IMR-90 (cell line): ENCODE measurements around the gene AKT3. TPM values are rescaled to one million over a fixed set of nuclear protein-coding genes. Genes with fewer than 3 reads are reported as not detected.

ENCODE experiments used
- ATAC-seq: fragments of 200-7000 bp; cut with Tn5 transposase; 2 replicates; pipeline ENCODE4 v1.9.1; 2020; ENCODE audit warnings: low read depth, mild to moderate bottlenecking, moderate library complexity
- BruUV-seq: library from RNA; stranded (reverse); fragments of 400-500 nt; replicated peaks from 2 replicates; lab custom pipeline; 2021; lab: Mats Ljungman, UMichigan
- CTCF ChIA-PET: fragments of 300-600 bp; formaldehyde crosslinking; extraction: SDS; loops from one replicate; lab custom pipeline; 2021; ENCODE audit warnings: antibody characterized with exemption; lab: Yijun Ruan, JAX
- POLR2A ChIA-PET: fragments of 300-600 bp; sonication (Branson Sonifier 250); formaldehyde crosslinking; loops from one replicate; lab custom pipeline; 2022; ENCODE audit warnings: antibody characterized with exemption; ENCODE audit not compliant: unreplicated experiment; lab: Charles Lee
- DNase-seq: peaks from one replicate; pipeline ENCODE4 v3.0.0; 2013
- H2AFZ ChIP-seq: replicated peaks from 2 replicates; pipeline ENCODE3; 2013; ENCODE audit warnings: low read length, mild to moderate bottlenecking; ENCODE audit not compliant: poor library complexity
- H2AK5ac ChIP-seq: 2 replicates; pipeline ENCODE4 v1.6.1; 2013; ENCODE audit warnings: low read depth, low read length, inconsistent platforms
- H2AK9ac ChIP-seq: replicated peaks from 2 replicates; pipeline ENCODE3; 2013; ENCODE audit warnings: mild to moderate bottlenecking, low read depth, low read length, moderate library complexity; ENCODE audit not compliant: poor library complexity
- H2BK120ac ChIP-seq: 2 replicates; pipeline ENCODE4 v1.6.1; 2013; ENCODE audit warnings: low read depth, low read length, inconsistent platforms
- H2BK15ac ChIP-seq: 3 replicates; pipeline ENCODE4 v1.6.1; 2013; ENCODE audit warnings: low read depth, low read length, inconsistent platforms
- H2BK20ac ChIP-seq: 2 replicates; pipeline ENCODE4 v1.6.1; 2013; ENCODE audit warnings: low read depth, mild to moderate bottlenecking, inconsistent platforms, low read length, moderate library complexity
- H2BK5ac ChIP-seq: 2 replicates; pipeline ENCODE4 v1.6.1; 2013; ENCODE audit warnings: mild to moderate bottlenecking, low read depth, low read length, inconsistent platforms; ENCODE audit not compliant: poor library complexity, severe bottlenecking
- H3K14ac ChIP-seq: replicated peaks from 2 replicates; pipeline ENCODE4 v1.6.1; 2013; ENCODE audit warnings: low read depth, low read length, inconsistent platforms
- H3K18ac ChIP-seq: 2 replicates; pipeline ENCODE4 v1.6.1; 2013; ENCODE audit warnings: low read depth, low read length, control low read depth
- H3K23ac ChIP-seq: 2 replicates; pipeline ENCODE4 v1.6.1; 2013; ENCODE audit warnings: low read depth, low read length, inconsistent platforms
- H3K27ac ChIP-seq: 2 replicates; pipeline ENCODE4 v1.5.1; 2013; ENCODE audit warnings: mild to moderate bottlenecking, control low read depth, low read length; ENCODE audit not compliant: insufficient read depth
- H3K27me3 ChIP-seq: 2 replicates; pipeline ENCODE4 v1.6.1; 2013; ENCODE audit warnings: low read length; ENCODE audit not compliant: control insufficient read depth, insufficient read depth
- H3K36me3 ChIP-seq: 2 replicates; pipeline ENCODE4 v1.6.1; 2013; ENCODE audit warnings: low read length, mixed read lengths; ENCODE audit not compliant: control insufficient read depth, insufficient read depth
- H3K4ac ChIP-seq: 2 replicates; pipeline ENCODE4 v1.6.1; 2013; ENCODE audit warnings: low read depth, low read length, inconsistent platforms
- H3K4me1 ChIP-seq: 2 replicates; pipeline ENCODE4 v1.6.1; 2013; ENCODE audit warnings: low read length, mixed read lengths; ENCODE audit not compliant: control insufficient read depth, insufficient read depth
- H3K4me2 ChIP-seq: 2 replicates; pipeline ENCODE4 v1.6.1; 2013; ENCODE audit warnings: low read depth, mild to moderate bottlenecking, control low read depth, low read length, moderate library complexity
- H3K4me3 ChIP-seq: 2 replicates; pipeline ENCODE4 v1.5.1; 2013; ENCODE audit warnings: low read depth, mild to moderate bottlenecking, control low read depth, low read length, moderate library complexity; ENCODE audit not compliant: insufficient read depth
- H3K56ac ChIP-seq: 2 replicates; pipeline ENCODE4 v1.6.1; 2013; ENCODE audit warnings: low read length, inconsistent platforms; ENCODE audit not compliant: insufficient read depth; ENCODE audit errors: extremely low read depth
- H3K79me1 ChIP-seq, 2 experiments: 2 replicates each; pipeline ENCODE4 v1.6.1; 2013; ENCODE audit warnings: low read length in 2 of 2, inconsistent platforms in 1 of 2, low read depth in 1 of 2
- H3K9ac ChIP-seq: 2 replicates; pipeline ENCODE4 v1.6.1; 2013; ENCODE audit warnings: low read depth, low read length, control low read depth
- H3K9me1 ChIP-seq: 2 replicates; pipeline ENCODE4 v1.6.1; 2013; ENCODE audit warnings: low read length, inconsistent platforms; ENCODE audit not compliant: insufficient read depth
- H3K9me3 ChIP-seq: 2 replicates; pipeline ENCODE4 v1.6.1; 2013; ENCODE audit warnings: low read length; ENCODE audit not compliant: control insufficient read depth, insufficient read depth
- H4K20me1 ChIP-seq: 2 replicates; pipeline ENCODE4 v1.6.1; 2013; ENCODE audit warnings: low read length, inconsistent platforms; ENCODE audit not compliant: insufficient read depth
- H4K5ac ChIP-seq: 2 replicates; pipeline ENCODE4 v1.6.1; 2013; ENCODE audit warnings: mild to moderate bottlenecking, low read depth, low read length, control low read depth
- H4K8ac ChIP-seq, 2 experiments: 2 replicates each; pipeline ENCODE4 v1.6.1; 2013; ENCODE audit warnings: low read depth in 2 of 2, low read length in 2 of 2, control low read depth in 1 of 2, inconsistent platforms in 1 of 2
- H4K91ac ChIP-seq: 2 replicates; pipeline ENCODE4 v1.6.1; 2013; ENCODE audit warnings: low read depth, low read length, inconsistent platforms; ENCODE audit not compliant: insufficient read depth
- BHLHE40 ChIP-seq: fragments of 150-350 bp; IDR thresholded peaks from 2 replicates; pipeline ENCODE4 v1.6.1; 2016; ENCODE audit warnings: mild to moderate bottlenecking, low read depth, low read length
- CEBPB ChIP-seq: IDR thresholded peaks from 2 replicates; pipeline ENCODE4 v1.6.1; 2012; ENCODE audit warnings: low read depth, low read length, improper control_type of control experiment
- CTCF ChIP-seq: conservative IDR thresholded peaks from 2 replicates; pipeline ENCODE4 v1.5.1; 2012; ENCODE audit warnings: mild to moderate bottlenecking, low read depth, low read length, improper control_type of control experiment
- MXI1 ChIP-seq: IDR thresholded peaks from 2 replicates; pipeline ENCODE4 v1.6.1; 2012; ENCODE audit warnings: low read depth, mild to moderate bottlenecking, low read length, moderate library complexity, borderline replicate concordance
- NFE2L2 ChIP-seq: fragments of 150-350 bp; IDR thresholded peaks from 2 replicates; pipeline ENCODE4 v1.6.1; 2016; ENCODE audit warnings: low read depth, mild to moderate bottlenecking, low read length
- RCOR1 ChIP-seq: IDR thresholded peaks from 2 replicates; pipeline ENCODE4 v1.6.1; 2012; ENCODE audit warnings: mild to moderate bottlenecking, low read length, improper control_type of control experiment; ENCODE audit not compliant: insufficient replicate concordance
- SMC3 ChIP-seq: fragments of 150-350 bp; IDR thresholded peaks from 2 replicates; pipeline ENCODE4 v1.6.1; 2016; ENCODE audit warnings: low read depth, mild to moderate bottlenecking, antibody characterized with exemption, low read length, moderate library complexity
- WGBS, 2 experiments: methylation state at CpG; one replicate each; pipeline versions ENCODE4 v1.1.5 to v1.1.7; 2013; ENCODE audit warnings: missing lambda C conversion rate in 2 of 2; ENCODE audit not compliant: insufficient read length in 1 of 2; ENCODE audit errors: extremely low coverage in 2 of 2; 5-methylcytosine and 5-hydroxymethylcytosine counted together
- dilution Hi-C: fragments of 300-500 bp; cut with HindIII; formaldehyde crosslinking; loops from one replicate; pipeline ENCODE4 v1.14.3; 2018; ENCODE audit warnings: low sequenced_read_pairs; ENCODE audit not compliant: unreplicated experiment
- in situ Hi-C: fragments of 300-500 bp; cut with MboI; formaldehyde crosslinking; loops from 3 replicates; pipeline ENCODE4 v1.14.3; 2019; ENCODE audit warnings: low sequenced_read_pairs, inconsistent platforms, mixed read lengths
- intact Hi-C: fragments of 100-400 bp; cut with micrococcal nuclease; formaldehyde crosslinking; loops from 2 replicates; pipeline ENCODE4 v1.10.0; 2022
- polyA plus RNA-seq, 3 experiments: library from polyadenylated mRNA; depleted of rRNA; stranded (reverse); fragments of >200 nt; gene quantifications; 2 replicates each; pipeline ENCODE4 v1.2.3, GENCODE V29; 2012; ENCODE audit warnings: low replicate concordance in 1 of 3
- total RNA-seq: library from RNA; depleted of rRNA; stranded (reverse); fragments of >200 nt; gene quantifications from 2 replicates; pipeline ENCODE4 v1.2.3, GENCODE V29; 2012
- TF ChIP-seq, protein P1 (sequence below): fragments of 150-350 bp; IDR thresholded peaks from 2 replicates; pipeline ENCODE4 v1.6.1; 2017; ENCODE audit warnings: mild to moderate bottlenecking, antibody characterized with exemption, low read length, low read depth

AKT3 gene
- total and polyA plus RNA-seq, 2 of the 4 experiments (the other 2 are of a cell fraction) = 15.2 to 19.4 TPM

DNA sequence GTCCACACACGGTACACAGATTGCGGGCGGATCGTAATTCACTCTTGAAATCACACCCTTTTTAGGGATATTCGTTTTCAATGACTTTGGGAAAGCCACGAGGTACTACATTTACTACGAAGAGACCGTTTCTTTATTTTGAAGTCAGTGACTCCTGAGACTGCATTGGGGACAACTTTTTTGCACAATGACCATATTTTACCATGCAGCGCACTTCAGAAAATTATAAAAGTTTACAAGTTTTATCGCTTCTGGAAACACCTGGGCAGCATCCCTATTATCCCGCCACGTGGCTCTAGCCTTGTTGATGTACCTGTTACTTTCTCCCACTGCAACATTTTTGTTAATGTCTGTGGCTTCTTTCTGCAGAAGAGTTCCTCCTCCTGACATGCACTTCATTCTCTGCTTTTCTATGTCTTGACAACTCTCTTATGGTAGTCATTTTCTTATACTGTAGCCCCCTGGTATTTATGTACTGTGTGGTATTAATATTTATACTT lies 1.3 kb upstream of the AKT3 start:
- Histone ChIP-seq H3K4me1 (no peaks in the 10 kb centered on the region; the same call in 1 of the 2 replicates), H2BK120ac (peak overlapping the region; percentile 13; the same call in 1 of the 2 replicates), H4K20me1 (peaks cover 14% of the 10 kb centered on the region; the same call in 1 of the 2 replicates), H2AK9ac (no peak overlapping the region), H2BK15ac (no peak overlapping the region; the same call in 2 of the 3 replicates), H3K56ac (peak overlapping the region; percentile 54), H4K8ac (peak overlapping the region; percentile 63 to 68), H3K27me3 (no peaks in the 10 kb centered on the region), H3K14ac (peak overlapping the region; percentile 23; the same call in 1 of the 2 replicates), H3K4ac (peak overlapping the region; percentile 48), H2BK20ac (no peak overlapping the region), H3K9me3 (no peaks in the 10 kb centered on the region), H3K36me3 (no peaks in the 10 kb centered on the region), H3K4me3 (peak overlapping the region; percentile 86), H3K9me1 (no peaks in the 10 kb centered on the region), H4K5ac (peak overlapping the region; percentile 38; the same call in 1 of the 2 replicates), H2AK5ac (no peak overlapping the region), H3K23ac (peak overlapping the region; percentile 74), H3K18ac (peak overlapping the region; percentile 33; the same call in 1 of the 2 replicates), H4K91ac (peak overlapping the region; percentile 16; the same call in 1 of the 2 replicates), H3K9ac (peak overlapping the region; percentile 76), H3K27ac (peak overlapping the region; percentile 78), H3K79me1 (peaks cover 5 to 16% of the 10 kb centered on the region in 2 experiments; a peak in 2 of 4 replicates), H2AFZ (peak overlapping the region; percentile 93), H2BK5ac (peak overlapping the region; percentile 73), H3K4me2 (peak overlapping the region; percentile 97)
- TF ChIP-seq CTCF (no peak), BHLHE40 (no peak), RCOR1 (no peak), NFE2L2 (no peak), SMC3 (no peak), MXI1 (no peak), CEBPB (no peak)
- TF ChIP-seq, protein P1, sequence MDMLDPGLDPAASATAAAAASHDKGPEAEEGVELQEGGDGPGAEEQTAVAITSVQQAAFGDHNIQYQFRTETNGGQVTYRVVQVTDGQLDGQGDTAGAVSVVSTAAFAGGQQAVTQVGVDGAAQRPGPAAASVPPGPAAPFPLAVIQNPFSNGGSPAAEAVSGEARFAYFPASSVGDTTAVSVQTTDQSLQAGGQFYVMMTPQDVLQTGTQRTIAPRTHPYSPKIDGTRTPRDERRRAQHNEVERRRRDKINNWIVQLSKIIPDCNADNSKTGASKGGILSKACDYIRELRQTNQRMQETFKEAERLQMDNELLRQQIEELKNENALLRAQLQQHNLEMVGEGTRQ = no peak
- intact Hi-C loops = loop anchor here (2.0 kb wide), 3 partner anchors 65 to 507 kb away; no protein-coding TSS in a partner anchor
- ATAC-seq (no peak), DNase-seq (no peak)
- ChIA-PET CTCF (no interaction called here), POLR2A (no interaction called here)
- BruUV-seq = no TSS peak
- WGBS, 2 experiments = 5% methylated on average over 12 of the region's 12 CpGs; no CpG with 5 or more reads in 1 of the 2 experiments
- in situ Hi-C loops = no loop called here
- dilution Hi-C loops = no loop called here
